HG03025 (cell line): ENCODE data around the gene KSR1.

Experiments used
- ATAC-seq: cut with Tn5 transposase; IDR thresholded peaks from one replicate; pipeline ENCODE4 v1.9.1; 2021; ENCODE audit warnings: mild to moderate bottlenecking, moderate library complexity; ENCODE audit not compliant: unreplicated experiment, low FRiP score

Gene KSR1

GRCh38 chr17:27563532-27563931 is 107.3 kb downstream of the KSR1 start:
- ATAC-seq: no peak

- ATAC-seq: no peak
These were observed 108.2 kb downstream of the KSR1 start for GRCh38 chr17:27564463-27564862.

- no peak for ATAC-seq
These were observed 109.8 kb downstream of the KSR1 start for GRCh38 chr17:27565874-27566670.

GRCh38 chr17:27566671-27567562 is 110.7 kb downstream of the KSR1 start:
- no peak for ATAC-seq

GRCh38 chr17:27567563-27567859 is 111.3 kb downstream of the KSR1 start:
- no peak for ATAC-seq

GRCh38 chr17:27568216-27568615 is 112.0 kb downstream of the KSR1 start:
- ATAC-seq: no peak

GRCh38 chr17:27568811-27569210 is 112.6 kb downstream of the KSR1 start:
- ATAC-seq: no peak

GRCh38 chr17:27569257-27569722 is 113.0 kb downstream of the KSR1 start:
- no peak for ATAC-seq

GRCh38 chr17:27569884-27570577 is 113.8 kb downstream of the KSR1 start:
- ATAC-seq: no peak

GRCh38 chr17:27570578-27570914 is 114.3 kb downstream of the KSR1 start:
- ATAC-seq: no peak

GRCh38 chr17:27571563-27572352 is 115.5 kb downstream of the KSR1 start:
- ATAC-seq: no peak

GRCh38 chr17:27572665-27573064 is 116.4 kb downstream of the KSR1 start:
- no peak for ATAC-seq

- ATAC-seq: no peak
These were observed 117.3 kb downstream of the KSR1 start for GRCh38 chr17:27573548-27573947.

- ATAC-seq: no peak
These were observed 117.8 kb downstream of the KSR1 start for GRCh38 chr17:27573971-27574525.

- no peak for ATAC-seq
These were observed 119.1 kb downstream of the KSR1 start for GRCh38 chr17:27575096-27575911.

- no peak for ATAC-seq
These were observed 119.6 kb downstream of the KSR1 start for GRCh38 chr17:27575912-27576252.

GRCh38 chr17:27576477-27577083 is 120.3 kb downstream of the KSR1 start:
- no peak for ATAC-seq

- no peak for ATAC-seq
These were observed 121.0 kb downstream of the KSR1 start for GRCh38 chr17:27577121-27577761.
